Thyroid gland (tissue), 4 donors: Measurements from ENCODE around the gene FOXS1.

Experiments used
- POLR2A ChIP-seq, 2 donors: fragments of 450-650 bp; IDR thresholded peaks; one replicate each; pipeline ENCODE4 v1.6.1; 2017; ENCODE audit warnings: antibody characterized with exemption in 2 of 2, mild to moderate bottlenecking in 2 of 2, moderate library complexity in 1 of 2
- TF ChIP-seq, protein P1 (sequence below), 6 experiments: fragments of 200-600 bp in 3 of 6; fragments of 450-650 bp in 3 of 6; sonication (generic) in 3 of 6; IDR thresholded peaks; one replicate each; pipeline ENCODE4 v1.5.1; 2016 to 2019; ENCODE audit warnings: antibody characterized with exemption in 6 of 6, mild to moderate bottlenecking in 2 of 6, inconsistent platforms in 1 of 6, moderate library complexity in 1 of 6

DNA sequence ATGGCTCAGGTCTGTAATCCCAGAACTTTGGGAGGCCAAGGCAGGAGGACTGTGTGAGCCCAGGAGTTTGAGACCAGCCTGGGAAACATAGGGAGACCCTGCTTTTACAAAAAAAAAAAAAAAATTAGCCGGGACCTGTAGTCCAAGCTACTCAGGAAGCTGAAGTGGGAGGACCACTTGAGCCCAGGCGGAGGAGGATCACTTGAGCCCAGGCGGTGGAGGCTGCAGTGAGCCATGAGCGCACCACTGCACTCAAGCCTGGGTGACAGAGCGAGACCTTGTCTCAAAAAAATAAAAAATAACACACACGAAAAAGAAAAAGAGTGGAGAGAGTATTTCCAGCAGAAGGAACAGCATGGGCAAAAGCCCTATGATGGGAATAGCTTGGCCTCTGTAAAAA is 27.0 kb upstream of the FOXS1 start:
- TF ChIP-seq, protein P1, sequence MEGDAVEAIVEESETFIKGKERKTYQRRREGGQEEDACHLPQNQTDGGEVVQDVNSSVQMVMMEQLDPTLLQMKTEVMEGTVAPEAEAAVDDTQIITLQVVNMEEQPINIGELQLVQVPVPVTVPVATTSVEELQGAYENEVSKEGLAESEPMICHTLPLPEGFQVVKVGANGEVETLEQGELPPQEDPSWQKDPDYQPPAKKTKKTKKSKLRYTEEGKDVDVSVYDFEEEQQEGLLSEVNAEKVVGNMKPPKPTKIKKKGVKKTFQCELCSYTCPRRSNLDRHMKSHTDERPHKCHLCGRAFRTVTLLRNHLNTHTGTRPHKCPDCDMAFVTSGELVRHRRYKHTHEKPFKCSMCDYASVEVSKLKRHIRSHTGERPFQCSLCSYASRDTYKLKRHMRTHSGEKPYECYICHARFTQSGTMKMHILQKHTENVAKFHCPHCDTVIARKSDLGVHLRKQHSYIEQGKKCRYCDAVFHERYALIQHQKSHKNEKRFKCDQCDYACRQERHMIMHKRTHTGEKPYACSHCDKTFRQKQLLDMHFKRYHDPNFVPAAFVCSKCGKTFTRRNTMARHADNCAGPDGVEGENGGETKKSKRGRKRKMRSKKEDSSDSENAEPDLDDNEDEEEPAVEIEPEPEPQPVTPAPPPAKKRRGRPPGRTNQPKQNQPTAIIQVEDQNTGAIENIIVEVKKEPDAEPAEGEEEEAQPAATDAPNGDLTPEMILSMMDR (IDR thresholded peaks at IDR 0.05): no peak
- no peak for TF ChIP-seq POLR2A (IDR thresholded peaks at IDR 0.05)
